Loucy (cell line): ENCODE measurements around the gene GJA9.

ENCODE experiments used
- CTCF ChIP-seq: fragments of 200-600 bp; sonication (generic); conservative IDR thresholded peaks from 2 replicates; pipeline ENCODE4 v1.5.1; 2014; ENCODE audit warnings: mild to moderate bottlenecking, antibody characterized with exemption, low read length
- EZH2phosphoT487 ChIP-seq: fragments of 200-600 bp; IDR thresholded peaks from 2 replicates; pipeline ENCODE4 v1.6.1; 2018; ENCODE audit warnings: antibody characterized with exemption, mild to moderate bottlenecking, moderate library complexity, borderline replicate concordance

DNA sequence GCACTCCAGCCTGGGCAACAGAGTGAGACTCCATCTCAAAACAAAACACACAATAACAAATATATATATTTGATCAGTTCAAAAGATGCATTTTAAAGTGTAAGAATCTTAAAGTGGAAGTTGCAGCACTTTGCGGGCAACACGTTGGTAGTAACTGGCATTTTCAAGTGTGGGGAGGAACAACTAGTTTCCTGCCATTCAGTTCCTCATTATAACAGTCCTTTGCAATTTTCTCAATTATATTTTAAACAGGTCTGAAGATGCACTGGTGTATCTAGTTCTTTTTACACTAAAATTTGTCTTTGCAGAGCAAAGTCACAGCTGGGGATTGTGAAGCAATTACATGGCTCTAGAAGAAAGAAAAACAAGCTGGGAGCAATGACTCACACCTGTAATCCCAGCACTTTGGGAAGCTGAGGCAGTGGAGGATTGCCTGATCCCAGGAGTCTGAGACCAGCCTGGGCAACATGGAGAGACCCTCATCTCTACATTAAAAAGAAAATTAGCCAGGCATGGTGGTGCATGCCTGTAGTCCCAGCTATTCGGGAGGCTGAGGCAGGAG lies 47.1 kb downstream of the GJA9 start:
- TF ChIP-seq CTCF: no peak
- no peak for TF ChIP-seq EZH2phosphoT487
